Thyroid gland (tissue), 4 donors: Measurements from ENCODE around the gene LDHAL6B. TPM values are rescaled to one million over a fixed set of nuclear protein-coding genes. Genes with fewer than 3 reads are reported as not detected.

Experiments used
- DNase-seq, 2 donors: peaks; one replicate each; pipeline ENCODE4 v3.0.0-alpha.2; 2019
- H3K27ac ChIP-seq, 3 donors: fragments of 200-600 bp; sonication (generic); 1 replicate in 2 of 3; 2 replicates in 1 of 3; pipeline ENCODE4 v1.5.1; 2016 to 2019; ENCODE audit warnings: mild to moderate bottlenecking in 1 of 3, moderate library complexity in 1 of 3
- H3K27me3 ChIP-seq: fragments of 200-600 bp; sonication (generic); one replicate; pipeline ENCODE4 v1.5.1; 2019
- H3K36me3 ChIP-seq, 2 donors: fragments of 200-600 bp; sonication (generic); one replicate each; pipeline ENCODE4 v1.5.1; 2016 to 2019
- H3K4me1 ChIP-seq, 2 donors: fragments of 200-600 bp; sonication (generic); one replicate each; pipeline ENCODE4 v1.5.1; 2017 to 2019
- H3K4me3 ChIP-seq, 3 donors: fragments of 200-600 bp; sonication (generic); replicated peaks in 1 of 3; 1 replicate in 2 of 3; 2 replicates in 1 of 3; pipeline ENCODE4 v1.5.1; 2016; ENCODE audit warnings: mild to moderate bottlenecking in 1 of 3
- H3K9me3 ChIP-seq: fragments of 200-600 bp; sonication (generic); one replicate; pipeline ENCODE4 v1.5.1; 2017
- CTCF ChIP-seq, 6 experiments: fragments of 200-600 bp in 3 of 6; fragments of 450-650 bp in 3 of 6; sonication (generic) in 3 of 6; IDR thresholded peaks; one replicate each; pipeline ENCODE4 v1.5.1; 2016 to 2019; ENCODE audit warnings: antibody characterized with exemption in 6 of 6, mild to moderate bottlenecking in 2 of 6, inconsistent platforms in 1 of 6, moderate library complexity in 1 of 6
- POLR2A ChIP-seq, 2 donors: fragments of 450-650 bp; IDR thresholded peaks; one replicate each; pipeline ENCODE4 v1.6.1; 2017; ENCODE audit warnings: antibody characterized with exemption in 2 of 2, mild to moderate bottlenecking in 2 of 2, moderate library complexity in 1 of 2
- WGBS, 2 donors: methylation state at CpG; one replicate each; pipeline ENCODE4 v1.1.5; 2017; 5-methylcytosine and 5-hydroxymethylcytosine counted together
- intact Hi-C: fragments of 100-400 bp; cut with DNase I; formaldehyde crosslinking; loops from one replicate; pipeline ENCODE4 v1.15.1; 2023
- total RNA-seq, 4 donors: library from RNA; depleted of rRNA; stranded (reverse); fragments of >200 nt; gene quantifications; one replicate each; pipeline ENCODE4 v1.2.3, GENCODE V29; 2016

Gene LDHAL6B
- total RNA-seq, 4 donors from 2014 or later = 0.27 TPM; not detected in 3

GRCh38 chr15:59223736-59224135 lies 17.1 kb downstream of the LDHAL6B start:
- H3K27me3 ChIP-seq = no peaks in the 10 kb centered on the region
- intact Hi-C loops = no loop called here
- H3K9me3 ChIP-seq = no peaks in the 10 kb centered on the region
- WGBS, 2 donors = 75 to 80% methylated on average over 3 of the region's 3 CpGs
- no peak for TF ChIP-seq CTCF (IDR thresholded peaks at IDR 0.05)
- TF ChIP-seq POLR2A (IDR thresholded peaks at IDR 0.05) = no peak
- peak in 1 of 2 donors; percentile 13 for DNase-seq
- peaks cover 0 to 16% of the 10 kb centered on the region in 2 donors for H3K4me1 ChIP-seq
- no peak overlapping the region for H3K4me3 ChIP-seq
- no peaks in the 10 kb centered on the region for H3K36me3 ChIP-seq
- no peak overlapping the region for H3K27ac ChIP-seq

- Histone ChIP-seq H3K27ac (no peak overlapping the region), H3K36me3 (no peaks in the 10 kb centered on the region), H3K27me3 (no peaks in the 10 kb centered on the region), H3K4me3 (no peak overlapping the region), H3K4me1 (peaks cover 0 to 16% of the 10 kb centered on the region in 2 donors), H3K9me3 (no peaks in the 10 kb centered on the region)
- WGBS, 2 donors = 80 to 86% methylated on average over 6 to 7 of the region's 7 CpGs
- intact Hi-C loops = no loop called here
- peak; percentile 5 to 17 for DNase-seq
- TF ChIP-seq POLR2A (IDR thresholded peaks at IDR 0.05) = no peak
- TF ChIP-seq CTCF (IDR thresholded peaks at IDR 0.05) = no peak
Measured at GRCh38 chr15:59224474-59224873, 17.8 kb downstream of the LDHAL6B start.

GRCh38 chr15:59227021-59227420 lies 20.4 kb downstream of the LDHAL6B start:
- H3K27me3 ChIP-seq = no peaks in the 10 kb centered on the region
- no peak overlapping the region for H3K4me3 ChIP-seq
- 94% methylated on average over 4 of the region's 4 CpGs for WGBS, 2 donors
- no peak for DNase-seq
- H3K27ac ChIP-seq = no peak overlapping the region
- H3K4me1 ChIP-seq = peaks cover 0 to 19% of the 10 kb centered on the region in 2 donors
- intact Hi-C loops = no loop called here
- TF ChIP-seq CTCF (IDR thresholded peaks at IDR 0.05) (no peak), POLR2A (IDR thresholded peaks at IDR 0.05) (no peak)
- H3K36me3 ChIP-seq = no peaks in the 10 kb centered on the region
- no peaks in the 10 kb centered on the region for H3K9me3 ChIP-seq

- Histone ChIP-seq H3K9me3 (no peaks in the 10 kb centered on the region), H3K27ac (no peak overlapping the region), H3K4me3 (no peak overlapping the region), H3K36me3 (no peaks in the 10 kb centered on the region), H3K27me3 (no peaks in the 10 kb centered on the region), H3K4me1 (peaks cover 0 to 12% of the 10 kb centered on the region in 2 donors)
- TF ChIP-seq POLR2A (IDR thresholded peaks at IDR 0.05) = no peak
- intact Hi-C loops = no loop called here
- WGBS, 2 donors = 84 to 97% methylated on average over 4 of the region's 4 CpGs
- DNase-seq = no peak
Measured at GRCh38 chr15:59229015-59229414, 22.4 kb downstream of the LDHAL6B start.

GRCh38 chr15:59229453-59229852 lies 22.8 kb downstream of the LDHAL6B start:
- TF ChIP-seq POLR2A (IDR thresholded peaks at IDR 0.05) (no peak), CTCF (IDR thresholded peaks at IDR 0.05) (no peak)
- no peak for DNase-seq
- Histone ChIP-seq H3K9me3 (no peaks in the 10 kb centered on the region), H3K36me3 (no peaks in the 10 kb centered on the region), H3K27ac (no peak overlapping the region), H3K4me1 (peaks cover 0 to 11% of the 10 kb centered on the region in 2 donors), H3K4me3 (no peak overlapping the region), H3K27me3 (no peaks in the 10 kb centered on the region)
- 83 to 92% methylated on average over 3 of the region's 3 CpGs for WGBS, 2 donors
- intact Hi-C loops = no loop called here
